HUES64 (cell line): ENCODE results near the gene ANAPC7.

ENCODE experiments used
- H3K27ac ChIP-seq: 2 replicates; pipeline ENCODE4 v1.7.0; 2013; ENCODE audit warnings: low read depth, low read length, inconsistent platforms
- H3K27me3 ChIP-seq: 2 replicates; pipeline ENCODE4 v1.6.1; 2013; ENCODE audit warnings: mild to moderate bottlenecking, low read length; ENCODE audit not compliant: insufficient read depth
- H3K36me3 ChIP-seq: 2 replicates; pipeline ENCODE4 v1.6.1; 2013; ENCODE audit warnings: mild to moderate bottlenecking, low read length; ENCODE audit not compliant: insufficient read depth
- H3K4me1 ChIP-seq: 2 replicates; pipeline ENCODE4 v1.6.1; 2013; ENCODE audit warnings: mild to moderate bottlenecking, low read length, moderate library complexity; ENCODE audit not compliant: insufficient read depth
- H3K4me3 ChIP-seq: 2 replicates; pipeline ENCODE4 v1.5.1; 2013; ENCODE audit warnings: mild to moderate bottlenecking, low read length, moderate library complexity
- H3K9ac ChIP-seq: 2 replicates; pipeline ENCODE4 v1.6.1; 2013; ENCODE audit warnings: mild to moderate bottlenecking, low read depth, low read length
- H3K9me3 ChIP-seq: 2 replicates; pipeline ENCODE4 v1.6.1; 2013; ENCODE audit warnings: low read depth, low read length; ENCODE audit not compliant: insufficient read depth
- WGBS: fragments of 150-250, 120-280 bp; methylation state at CpG from one replicate; pipeline ENCODE4 v1.1.7; 2013; ENCODE audit warnings: missing lambda C conversion rate; 5-methylcytosine and 5-hydroxymethylcytosine counted together

The ANAPC7 gene

DNA sequence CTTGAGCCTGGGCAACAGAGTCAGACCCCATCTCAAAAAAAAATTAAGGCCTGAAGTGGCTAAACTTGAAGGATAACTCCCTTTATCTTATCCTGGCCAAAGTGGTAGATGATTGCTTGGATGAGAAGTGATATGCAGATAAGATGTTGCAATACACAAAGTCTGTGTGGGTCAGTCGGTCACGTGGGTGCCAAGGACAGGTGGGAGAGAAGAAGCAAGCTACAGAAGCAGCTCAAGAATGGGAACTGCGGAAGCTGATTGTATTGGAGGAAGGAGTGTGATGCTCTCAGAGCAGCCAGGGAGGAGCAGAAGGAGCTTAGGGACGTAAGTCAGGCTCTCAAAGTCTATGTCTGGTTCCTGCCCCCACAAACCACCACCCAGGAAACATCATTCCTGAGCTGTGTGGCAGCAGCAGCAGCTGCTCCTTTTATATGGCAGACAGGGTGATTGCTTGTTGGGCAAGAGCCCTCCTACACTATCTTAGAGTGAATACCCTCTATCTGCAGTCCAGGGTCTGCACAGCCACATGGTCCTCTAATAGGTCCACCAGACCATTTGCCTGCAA, 67.9 kb downstream of the ANAPC7 start:
- H3K9me3 ChIP-seq, result no peaks in the 10 kb centered on the region
- no peak overlapping the region for H3K27ac ChIP-seq
- H3K4me1 ChIP-seq, result no peaks in the 10 kb centered on the region
- no peak overlapping the region for H3K9ac ChIP-seq
- no peaks in the 10 kb centered on the region for H3K27me3 ChIP-seq
- 90% methylated on average over 4 of the region's 4 CpGs for WGBS
- no peak overlapping the region for H3K4me3 ChIP-seq
- H3K36me3 ChIP-seq, result peaks cover 98% of the 10 kb centered on the region

DNA sequence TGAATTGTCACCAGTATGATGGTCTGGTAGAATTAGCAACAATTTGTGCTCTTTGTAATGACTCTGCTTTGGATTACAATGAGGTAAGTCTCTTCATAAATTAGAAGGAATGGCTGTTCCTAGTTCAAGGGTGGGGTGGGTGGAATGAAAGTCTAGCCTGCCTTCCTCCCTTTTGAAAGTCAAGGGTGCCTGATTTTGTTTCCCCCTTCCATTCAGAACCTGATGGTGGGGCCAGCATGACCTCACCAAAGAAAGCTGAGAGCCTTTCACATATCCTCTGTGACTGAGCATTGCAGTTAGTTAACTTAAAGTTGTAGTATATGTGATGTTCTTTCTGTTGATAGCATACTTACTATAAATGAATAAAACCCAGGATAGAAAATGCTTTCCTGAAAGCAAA, 70.3 kb downstream of the ANAPC7 start:
- H3K4me1 ChIP-seq, result no peaks in the 10 kb centered on the region
- H3K9me3 ChIP-seq, result no peaks in the 10 kb centered on the region
- no peaks in the 10 kb centered on the region for H3K27me3 ChIP-seq
- H3K4me3 ChIP-seq, result no peak overlapping the region
- no peak overlapping the region for H3K27ac ChIP-seq
- H3K9ac ChIP-seq, result no peak overlapping the region
- H3K36me3 ChIP-seq, result peaks cover 97% of the 10 kb centered on the region

DNA sequence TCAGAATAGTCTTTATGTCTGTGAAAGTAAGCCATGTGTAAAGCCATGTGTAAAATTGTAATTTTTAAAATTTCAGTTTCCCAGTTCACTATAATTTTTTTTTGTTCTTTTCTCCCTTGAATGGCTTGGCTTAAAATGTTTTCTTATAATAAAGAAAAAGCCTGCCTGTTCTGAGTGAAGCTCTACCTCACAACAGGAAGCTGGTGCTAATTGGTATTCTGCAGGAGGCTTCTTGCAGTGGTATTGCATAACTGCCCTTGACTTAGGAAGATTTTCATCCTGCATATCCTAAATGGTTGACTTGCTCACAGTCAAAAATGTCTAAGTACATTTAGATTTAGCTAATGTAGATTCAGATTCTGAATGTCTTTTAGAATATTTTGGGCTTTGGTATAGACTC, 73.0 kb downstream of the ANAPC7 start:
- Histone ChIP-seq H3K27ac (no peak overlapping the region), H3K36me3 (peaks cover 97% of the 10 kb centered on the region), H3K27me3 (no peaks in the 10 kb centered on the region), H3K9me3 (no peaks in the 10 kb centered on the region), H3K9ac (no peak overlapping the region), H3K4me3 (no peak overlapping the region), H3K4me1 (no peaks in the 10 kb centered on the region)

DNA sequence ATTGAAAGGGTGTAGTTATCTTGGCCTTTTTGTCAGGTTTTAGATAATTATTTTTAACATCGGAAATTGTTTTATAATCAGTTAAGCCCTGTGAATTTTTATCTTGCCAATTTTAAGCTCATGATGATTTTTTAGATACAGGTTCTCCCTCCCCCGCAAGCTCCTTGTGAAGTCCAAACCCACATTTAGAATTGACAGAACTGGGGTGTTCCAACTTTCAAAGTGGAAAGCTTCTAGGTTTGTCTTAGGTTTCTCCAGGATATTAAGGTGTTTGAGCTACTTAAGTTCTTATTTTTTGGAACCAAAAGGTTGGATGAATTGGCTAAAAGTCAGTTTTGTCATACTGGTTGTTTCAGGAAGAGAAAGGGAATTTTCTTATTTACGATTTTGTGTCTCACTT, 73.4 kb downstream of the ANAPC7 start:
- 94% methylated on average over 3 of the region's 3 CpGs for WGBS
- no peak overlapping the region for H3K4me3 ChIP-seq

DNA sequence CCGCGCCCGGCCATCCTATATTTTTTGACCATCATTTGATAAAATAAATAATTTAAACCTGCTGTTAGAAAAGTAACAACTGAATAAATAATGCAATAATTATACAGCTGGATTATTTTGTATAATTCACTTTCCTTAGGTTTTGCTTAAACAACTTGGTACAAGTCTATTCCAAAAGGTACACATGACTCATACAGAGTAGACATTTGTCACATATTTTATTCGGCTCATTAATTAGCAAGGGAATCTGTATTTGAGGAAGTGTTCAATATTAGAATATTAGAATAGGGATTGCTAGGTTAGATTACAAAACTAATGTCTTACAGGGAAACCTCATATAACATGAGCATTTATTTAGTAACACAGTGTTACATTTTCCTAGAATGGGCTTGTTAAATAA, 73.8 kb downstream of the ANAPC7 start:
- 100% methylated on average over 2 of the region's 4 CpGs for WGBS
- 0 out of 2 replicates have a peak overlapping the region, but pooled peaks have one; percentile 3 for H3K27ac ChIP-seq
- H3K4me3 ChIP-seq, result no peak overlapping the region
- no peaks in the 10 kb centered on the region for H3K9me3 ChIP-seq
- H3K27me3 ChIP-seq, result no peaks in the 10 kb centered on the region
- peaks cover 96% of the 10 kb centered on the region for H3K36me3 ChIP-seq
- H3K4me1 ChIP-seq, result no peaks in the 10 kb centered on the region
- no peak overlapping the region for H3K9ac ChIP-seq

More for the DNA sequence above, 73.4 kb downstream of the ANAPC7 start:
- Histone ChIP-seq H3K27me3 (no peaks in the 10 kb centered on the region), H3K4me1 (no peaks in the 10 kb centered on the region), H3K9ac (no peak overlapping the region), H3K27ac (0 out of 2 replicates have a peak overlapping the region, but pooled peaks have one; percentile 3), H3K9me3 (no peaks in the 10 kb centered on the region), H3K36me3 (peaks cover 96% of the 10 kb centered on the region)
